Amniotic epithelial cell (primary cell): ENCODE measurements around the gene ADI1.
"Not testable (repeated sequence)": the region's sequence is repeated elsewhere in the genome, so short reads cannot be mapped to it uniquely, and the experiment has no call there.

Experiments used
- DNase-seq: peaks from one replicate; pipeline ENCODE4 v3.0.0-alpha.2; 2010; ENCODE audit warnings: low read depth

The ADI1 gene

DNA sequence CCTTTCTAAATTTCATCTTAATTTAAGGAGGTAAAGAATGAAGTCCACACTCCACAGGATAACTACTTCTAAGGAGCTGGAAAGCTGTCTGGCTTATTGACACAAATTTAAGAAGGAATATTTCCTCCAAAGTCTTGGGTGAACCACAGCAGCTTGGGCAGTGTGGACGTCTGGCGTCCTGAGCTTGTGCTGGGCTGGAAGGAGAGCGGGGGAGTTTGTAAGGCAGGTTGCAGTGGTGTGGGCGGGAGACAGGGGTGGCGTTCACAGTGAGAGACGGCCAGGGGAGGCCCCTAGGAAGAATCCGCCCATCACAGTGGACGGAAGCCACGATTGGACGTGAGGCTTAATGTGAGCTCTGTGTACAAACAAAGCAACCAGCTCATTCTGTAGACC, 25.7 kb downstream of the ADI1 start:
- peak; percentile 94 for DNase-seq

- DNase-seq, result peak; percentile 99
Observed at GRCh38 chr2:3492951-3493614, 26.2 kb downstream of the ADI1 start.

- DNase-seq, result not testable (repeated sequence)
Observed at GRCh38 chr2:3492475-3492787, 26.9 kb downstream of the ADI1 start.

DNA sequence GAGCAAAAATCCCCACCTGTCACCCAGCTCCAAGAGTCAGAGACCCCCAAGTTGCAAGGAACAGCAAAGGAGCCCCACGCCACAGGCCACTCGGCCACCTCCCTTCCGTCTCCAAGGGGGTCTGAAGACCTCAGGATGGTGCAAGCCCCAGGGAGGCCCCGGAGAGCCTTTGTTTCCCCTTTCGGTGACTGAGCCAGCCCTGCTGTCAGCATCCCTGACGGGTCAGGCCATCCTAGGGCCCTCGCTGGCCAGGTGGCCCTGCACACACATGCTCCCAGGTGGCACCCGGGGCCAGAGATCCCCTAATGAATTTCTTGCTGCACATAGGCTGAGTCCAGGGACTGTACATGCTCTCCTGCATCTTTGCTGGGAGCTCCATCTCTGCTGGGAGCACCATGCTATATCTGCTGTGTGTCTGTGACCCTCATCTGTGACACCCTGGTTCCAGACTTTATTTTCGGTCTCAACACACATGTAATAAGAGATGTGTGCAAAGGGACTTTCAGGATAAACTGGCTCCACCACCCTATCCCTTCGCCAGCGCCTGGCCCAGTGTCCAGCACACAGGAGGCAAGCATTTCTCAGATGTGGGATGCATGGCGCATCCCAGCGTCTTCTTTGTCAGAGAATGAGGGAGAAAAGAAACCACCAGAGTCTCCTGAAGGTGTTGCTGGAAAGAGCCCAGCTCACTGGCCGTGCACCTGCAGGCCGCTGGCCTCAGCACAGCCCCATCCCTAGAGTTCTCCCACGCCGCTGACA, 27.4 kb downstream of the ADI1 start:
- no peak for DNase-seq

DNA sequence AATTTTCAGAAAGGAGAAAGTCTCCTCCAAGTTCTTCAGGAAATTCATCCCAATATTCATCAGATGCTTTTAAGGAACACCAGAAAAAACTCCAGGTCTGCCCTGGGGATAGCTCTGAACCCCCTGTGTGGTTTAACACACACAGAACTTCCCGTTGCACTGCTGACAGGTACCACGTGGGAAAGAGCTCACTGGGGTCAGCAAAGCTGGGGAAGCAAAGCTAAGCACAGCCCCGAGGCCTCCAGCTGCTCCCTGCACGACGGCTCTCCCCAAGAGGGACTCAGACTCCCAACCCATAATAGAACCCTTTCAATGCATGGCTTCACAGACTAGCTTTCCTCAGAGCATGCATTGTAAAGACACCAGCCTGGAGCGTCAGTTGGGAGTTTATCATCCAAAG, 28.0 kb downstream of the ADI1 start:
- DNase-seq, result no peak

GRCh38 chr2:3490191-3491170, 28.9 kb downstream of the ADI1 start:
- DNase-seq, result no peak

DNA sequence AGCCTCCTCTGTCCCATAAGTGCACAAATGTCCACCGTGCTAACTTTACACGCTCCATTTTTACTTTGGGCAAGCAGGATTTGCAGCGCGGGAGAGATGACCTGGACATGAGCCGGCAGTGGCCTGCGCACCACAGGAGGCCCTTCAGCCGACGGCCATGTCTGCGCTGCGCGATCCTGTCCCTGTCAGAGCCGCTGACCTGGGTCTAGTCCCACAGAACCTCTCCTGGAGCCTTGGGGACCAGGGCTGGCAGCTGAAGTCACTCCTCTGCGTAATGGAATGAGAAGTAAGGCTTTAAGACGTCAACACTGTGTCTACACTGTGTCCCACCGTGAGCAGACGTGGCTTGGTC, 29.6 kb downstream of the ADI1 start:
- DNase-seq, result no peak

DNA sequence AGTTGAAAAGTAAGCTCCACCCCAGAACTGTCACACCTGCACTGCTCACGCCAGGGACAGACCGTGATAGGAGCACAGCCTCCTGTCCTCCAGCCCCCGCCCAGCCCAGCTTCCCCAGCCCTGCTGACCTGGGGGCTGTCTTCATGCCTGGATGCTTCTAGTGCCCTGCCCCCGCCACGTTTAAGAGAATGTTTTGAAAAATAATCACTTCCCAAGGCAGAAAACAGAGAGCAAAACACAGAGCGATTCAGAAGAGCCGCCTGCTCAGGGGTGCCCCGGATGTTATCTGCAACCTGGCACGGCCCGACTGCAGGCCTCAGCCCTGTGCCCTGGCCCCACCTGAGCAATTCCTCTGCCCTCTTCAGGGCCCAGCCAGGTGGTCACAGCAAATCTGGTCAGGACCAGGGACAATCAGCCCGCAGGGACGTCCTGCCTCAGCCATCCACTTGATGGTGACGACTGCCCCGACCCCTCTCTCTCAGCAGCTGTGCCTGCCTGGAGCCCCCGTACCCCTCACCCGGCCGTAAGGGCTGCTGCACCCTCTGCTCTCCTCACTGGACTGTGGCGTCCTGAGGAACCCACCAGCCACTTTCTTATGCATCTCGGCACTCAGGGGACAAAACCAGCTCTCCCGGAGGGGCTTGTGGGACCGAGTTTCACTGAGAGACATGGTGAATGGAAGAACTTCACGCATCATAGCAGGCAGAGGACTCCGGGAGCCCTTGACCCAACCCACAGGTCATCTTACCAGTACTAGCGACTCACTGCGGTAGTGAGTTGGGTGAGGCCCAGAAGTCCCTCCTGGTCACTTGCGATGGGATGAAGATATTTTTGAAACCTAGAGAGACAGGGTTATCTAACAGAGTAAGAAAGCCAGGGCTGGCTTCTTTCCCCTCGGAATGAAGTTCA, 30.2 kb downstream of the ADI1 start:
- no peak for DNase-seq

- DNase-seq, result no peak
Observed at GRCh38 chr2:3488061-3488531, 31.2 kb downstream of the ADI1 start.

DNA sequence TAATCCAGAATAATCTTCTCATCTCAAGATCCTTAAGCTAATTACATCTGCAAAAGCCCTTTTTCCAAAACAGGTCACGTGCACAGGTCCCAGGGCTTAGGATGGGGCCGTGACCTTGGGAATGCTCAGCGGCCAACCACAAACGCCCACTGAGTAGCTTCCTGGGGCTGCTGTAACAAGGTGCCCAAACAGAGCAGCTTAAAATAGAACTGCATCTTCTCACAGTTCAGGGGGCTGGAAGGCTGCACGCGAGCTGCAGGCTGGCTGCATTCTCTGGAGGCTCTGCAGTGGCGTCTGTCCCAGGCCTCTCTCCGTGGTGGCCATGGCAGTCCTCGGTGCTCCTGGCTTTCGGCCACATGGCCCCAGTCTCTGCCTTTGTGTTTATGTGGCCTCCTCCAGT, 31.9 kb downstream of the ADI1 start:
- no peak for DNase-seq

- DNase-seq, result no peak
Observed at GRCh38 chr2:3487028-3487425, 32.3 kb downstream of the ADI1 start.

DNA sequence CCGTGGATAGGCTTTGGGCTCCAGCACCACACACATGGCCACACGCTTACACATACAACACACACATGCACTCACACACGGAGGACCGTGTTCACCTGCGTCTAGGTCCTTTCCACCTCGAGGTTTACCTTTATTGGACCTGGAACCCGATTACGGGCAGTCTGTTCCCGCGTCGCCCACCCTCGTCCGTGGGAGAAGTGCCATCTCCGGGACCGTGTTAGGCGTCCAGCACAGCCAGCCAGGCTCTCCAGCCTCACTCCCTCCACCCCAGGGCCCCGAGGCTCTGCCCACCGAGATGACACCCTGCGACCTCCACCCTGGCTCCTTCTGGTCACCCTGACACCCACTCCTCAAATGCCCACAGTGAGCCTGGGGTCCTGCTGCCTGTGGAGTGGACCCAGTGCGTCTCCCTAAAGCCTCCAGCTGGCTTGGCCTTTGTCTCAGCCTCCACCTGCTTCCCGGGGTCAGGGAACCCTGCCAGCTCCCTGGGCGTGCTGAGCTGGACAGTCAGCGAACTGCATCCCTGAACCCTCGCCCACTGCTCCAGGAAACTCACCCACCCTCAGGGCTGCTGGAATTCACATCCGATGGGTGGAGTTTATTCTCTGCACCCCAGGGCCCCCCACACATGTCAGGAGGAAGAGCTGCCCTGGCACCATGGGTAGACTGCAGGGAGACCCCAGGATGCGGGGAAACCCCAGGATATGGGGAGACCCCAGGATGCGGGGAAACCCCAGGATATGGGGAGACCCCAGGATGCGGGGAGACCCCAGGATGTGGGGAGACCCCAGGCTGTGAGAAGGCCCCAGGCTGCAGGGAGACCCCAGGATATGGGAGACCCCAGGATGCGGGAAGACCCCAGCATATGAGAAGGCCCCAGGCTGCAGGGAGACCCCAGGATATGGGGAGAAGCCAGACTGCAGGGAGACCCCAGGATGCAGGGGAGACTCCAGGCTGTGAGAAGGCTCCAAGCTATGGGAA, 33.0 kb downstream of the ADI1 start:
- DNase-seq, result no peak

DNA sequence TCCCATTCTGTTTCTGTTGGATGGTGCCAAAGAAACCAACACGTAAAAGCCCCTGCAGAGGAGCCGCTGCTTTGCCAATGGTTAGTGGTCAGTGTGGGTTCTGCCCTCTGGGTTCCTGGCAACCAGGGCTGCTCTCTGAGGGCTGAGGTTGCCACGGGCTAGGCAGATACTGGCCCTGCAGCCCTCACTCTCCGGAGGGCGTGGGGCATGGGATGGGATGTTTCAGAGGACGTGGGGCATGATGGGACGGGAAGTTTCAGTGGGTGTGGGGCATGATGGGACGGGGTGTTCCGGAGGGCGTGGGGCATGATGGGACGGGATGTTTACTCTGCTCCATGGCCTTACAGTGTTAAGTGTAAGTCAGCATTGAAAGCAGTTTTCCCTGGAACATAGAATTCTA, 34.2 kb downstream of the ADI1 start:
- DNase-seq, result no peak

DNA sequence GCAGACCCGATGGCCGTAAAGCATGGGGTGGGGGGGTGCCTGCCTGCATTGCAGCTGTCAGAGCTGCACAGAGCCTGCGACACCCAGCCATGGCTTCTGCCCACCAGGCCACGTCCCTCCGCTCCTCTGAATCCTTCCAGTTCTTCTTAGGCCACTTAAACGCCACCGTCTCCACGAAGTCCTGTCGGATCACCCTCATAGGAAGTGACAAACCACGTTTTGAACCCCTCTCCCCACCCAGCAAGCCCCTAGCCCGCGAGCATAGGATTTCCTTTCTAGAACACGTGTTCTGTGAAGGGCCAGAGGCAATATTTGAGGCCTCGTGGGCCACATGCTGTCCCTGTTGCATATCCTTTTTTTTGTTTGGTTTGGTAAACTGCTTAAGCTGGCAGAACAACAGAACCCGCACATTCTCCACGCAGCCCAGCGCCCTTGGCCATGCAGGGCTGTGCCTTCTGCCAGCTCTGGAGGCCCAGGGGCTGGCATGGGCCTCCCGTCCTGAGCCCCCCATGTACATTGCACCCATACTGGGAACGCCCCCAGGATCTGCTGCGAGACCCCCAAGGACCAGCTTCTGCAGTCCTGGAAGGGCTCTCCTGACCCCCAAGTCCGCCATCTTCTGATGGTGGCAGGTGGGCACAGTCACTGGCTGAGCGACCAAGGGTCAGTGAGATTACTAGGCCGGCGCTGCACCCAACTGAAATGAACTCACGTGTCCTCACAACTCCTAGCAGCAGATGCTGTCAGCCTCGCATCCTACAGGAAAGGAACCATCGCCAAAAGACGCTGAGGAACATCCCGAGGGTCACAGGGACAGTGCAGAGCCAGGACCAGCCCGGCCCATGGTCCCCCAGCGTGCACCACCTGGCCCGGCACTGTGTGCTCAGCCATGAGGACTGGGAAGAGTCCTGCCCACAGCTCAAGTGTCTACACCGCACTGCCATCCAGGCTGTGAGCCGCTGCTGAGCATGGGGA, 35.1 kb downstream of the ADI1 start:
- DNase-seq, result no peak

GRCh38 chr2:3483227-3483985, 35.9 kb downstream of the ADI1 start:
- peak; percentile 37 for DNase-seq

DNA sequence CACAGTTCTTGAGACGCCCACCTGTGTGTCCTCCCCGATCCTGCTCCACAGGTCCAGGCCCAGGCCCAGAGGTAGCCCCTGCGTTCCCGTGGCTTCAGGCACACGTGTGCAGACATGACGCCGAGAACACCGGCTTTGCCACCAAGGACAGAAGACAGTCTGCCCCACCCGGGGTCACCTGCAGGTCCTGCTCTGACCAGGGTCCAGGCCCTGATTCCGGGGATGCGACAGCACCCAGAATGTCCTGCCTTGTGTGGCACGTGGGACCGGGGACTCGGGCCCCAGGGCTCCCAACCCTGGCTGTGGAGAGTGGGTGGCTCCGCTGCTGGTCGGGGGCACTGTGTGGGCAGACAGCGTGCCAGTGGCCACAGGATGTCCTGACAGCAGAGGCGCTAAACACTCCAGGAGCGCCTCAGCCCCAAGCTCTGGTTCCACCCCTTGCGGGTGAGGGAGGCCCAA, 36.9 kb downstream of the ADI1 start:
- no peak for DNase-seq

GRCh38 chr2:3481736-3482362, 37.5 kb downstream of the ADI1 start:
- DNase-seq, result no peak

DNA sequence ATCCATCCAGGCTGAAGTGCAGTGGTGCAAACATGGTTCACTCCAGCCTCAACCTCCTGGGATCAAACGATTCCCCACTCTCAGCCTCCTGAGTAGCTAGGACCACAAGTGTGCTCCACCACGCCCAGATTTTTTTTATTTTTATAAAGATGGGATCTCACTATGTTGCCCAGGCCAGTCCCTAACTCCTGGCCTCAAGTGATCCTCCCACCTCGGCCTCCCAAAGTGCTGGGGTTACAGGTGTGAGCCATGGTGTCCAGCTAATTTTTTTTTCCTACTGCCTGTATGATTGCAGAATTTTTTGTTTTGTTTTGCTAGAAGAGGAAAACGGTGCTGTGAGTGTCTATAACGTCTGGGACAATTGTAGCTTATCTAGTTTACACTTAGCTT, 38.3 kb downstream of the ADI1 start:
- DNase-seq, result no peak
